HL-60 (cell line): ENCODE results near the gene RNASE4.

Source experiments
- CTCF ChIP-seq: IDR thresholded peaks from one replicate; pipeline ENCODE4 v1.5.1; 2011; ENCODE audit warnings: low read length, control low read depth, inconsistent platforms; ENCODE audit not compliant: insufficient read depth
- POLR2AphosphoS5 ChIP-seq: IDR thresholded peaks from 2 replicates; pipeline ENCODE4 v1.6.1; 2012; ENCODE audit warnings: low read depth
- REST ChIP-seq: IDR thresholded peaks from 2 replicates; pipeline ENCODE4 v1.6.1; 2012; ENCODE audit warnings: low read depth; ENCODE audit not compliant: insufficient replicate concordance

- TF ChIP-seq CTCF (no peak), POLR2AphosphoS5 (no peak), REST (no peak)
Observed at GRCh38 chr14:20680843-20681347, 3.5 kb upstream of the RNASE4 start.
